ENCODE data around the gene DAB1.

Gene DAB1

GRCh38 chr1:57163789-57164188, 260.1 kb downstream of the DAB1 start:
- DNase-seq (ENCODE audit: low read depth in 2 of 2): no peak

DNA sequence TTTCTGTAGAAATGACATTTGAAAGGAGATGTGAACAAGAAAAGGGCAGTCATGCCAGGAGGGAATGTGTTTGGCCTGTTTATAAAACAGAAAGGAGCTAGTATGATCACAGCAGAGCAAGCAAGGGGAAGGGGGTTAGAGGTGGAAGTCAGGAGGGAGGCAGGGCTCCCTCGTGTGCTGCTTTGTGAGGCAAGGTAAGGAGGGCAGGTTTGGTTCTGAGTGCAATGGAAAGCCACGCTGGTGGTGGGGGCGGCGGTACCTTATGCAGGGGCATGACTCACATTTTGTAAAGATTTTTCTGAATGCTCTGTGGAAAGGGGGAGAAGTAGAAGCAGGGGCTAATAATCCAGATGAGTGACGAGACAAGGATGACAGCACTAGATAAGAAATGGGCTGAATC, 260.5 kb downstream of the DAB1 start:
- DNase-seq (ENCODE audit: low read depth in 2 of 2): no peak

GRCh38 chr1:57162607-57163261, 261.1 kb downstream of the DAB1 start:
- no peak for DNase-seq (ENCODE audit: low read depth in 2 of 2)

- no peak for DNase-seq (ENCODE audit: low read depth in 2 of 2)
These were observed 263.3 kb downstream of the DAB1 start for GRCh38 chr1:57160594-57160993.

DNA sequence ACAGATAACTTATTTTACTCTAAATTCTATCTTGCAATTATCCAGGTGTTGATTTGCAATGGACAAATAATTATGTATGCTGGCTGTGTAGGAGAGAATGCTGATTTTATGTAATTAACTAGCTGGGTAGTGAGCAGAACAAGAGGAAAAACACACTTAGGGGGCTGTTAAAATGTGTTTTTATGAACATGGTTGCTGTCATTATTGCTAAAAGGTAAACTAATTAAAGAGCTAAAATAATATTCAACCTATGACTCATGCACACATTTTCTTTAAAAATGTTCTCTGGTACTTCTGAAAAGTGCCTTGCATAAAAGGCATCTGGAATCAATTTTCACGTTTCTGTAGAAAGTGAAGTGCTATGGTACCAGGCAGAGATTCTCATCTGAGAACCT, 265.3 kb downstream of the DAB1 start:
- no peak for DNase-seq (ENCODE audit: low read depth in 2 of 2)

DNA sequence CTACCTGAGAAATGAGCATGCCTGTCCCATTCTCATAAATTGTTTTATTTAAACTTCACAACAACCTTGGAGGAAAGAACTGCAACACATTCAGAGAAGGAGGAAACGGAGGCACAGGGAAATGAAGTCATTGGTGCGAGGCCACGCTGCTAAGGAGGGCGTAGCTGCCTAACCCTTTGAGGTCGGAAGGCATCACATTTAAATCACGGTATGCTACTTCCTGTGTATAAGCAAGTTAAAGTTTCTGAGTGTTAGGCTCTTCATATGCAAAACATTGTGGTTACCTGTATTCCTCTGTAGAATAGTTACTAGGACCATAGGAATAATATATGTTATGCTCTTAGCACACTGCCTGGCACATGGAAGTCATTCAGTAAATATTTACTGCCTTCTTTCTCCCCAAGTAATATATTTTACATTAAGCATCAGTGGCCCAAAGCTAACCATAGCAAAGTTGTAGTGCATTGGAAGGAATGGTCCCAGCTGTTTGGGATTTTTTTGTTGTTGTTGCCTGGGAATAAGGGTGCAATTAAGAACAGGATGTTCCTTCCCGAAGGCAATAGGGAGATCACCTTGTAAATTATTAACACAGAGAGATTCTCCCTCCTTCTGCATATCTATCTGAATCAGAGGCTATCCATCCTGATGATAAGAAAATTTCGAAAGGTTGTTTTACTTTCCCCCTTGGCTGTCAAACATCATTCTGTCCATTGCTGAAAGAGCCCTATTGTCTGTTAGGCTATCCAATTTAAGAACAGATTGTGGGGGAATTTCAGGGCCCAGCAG, 265.8 kb downstream of the DAB1 start:
- DNase-seq (ENCODE audit: low read depth in 2 of 2): no peak

- DNase-seq (ENCODE audit: low read depth in 2 of 2): no peak
These were observed 267.0 kb downstream of the DAB1 start for GRCh38 chr1:57156907-57157306.

DNA sequence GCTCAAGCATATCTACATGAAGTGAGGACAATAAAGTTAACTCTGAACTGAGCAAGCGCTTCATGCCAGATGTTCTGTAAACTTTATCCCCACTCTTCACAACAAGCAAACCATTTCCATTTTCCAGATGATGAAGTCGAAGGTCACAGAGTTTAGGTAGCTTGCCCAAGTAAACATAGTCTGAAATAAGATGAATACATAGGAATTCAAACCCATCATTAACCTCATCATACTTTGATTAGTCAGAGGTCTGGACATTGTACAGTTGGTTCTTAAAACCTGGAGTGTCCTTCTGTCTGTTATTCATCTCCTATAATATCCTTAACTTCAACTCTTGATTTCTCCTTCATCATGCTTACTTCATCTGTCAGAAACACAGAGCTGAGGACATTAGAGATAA, 277.8 kb downstream of the DAB1 start:
- DNase-seq (ENCODE audit: low read depth in 2 of 2): no peak

DNA sequence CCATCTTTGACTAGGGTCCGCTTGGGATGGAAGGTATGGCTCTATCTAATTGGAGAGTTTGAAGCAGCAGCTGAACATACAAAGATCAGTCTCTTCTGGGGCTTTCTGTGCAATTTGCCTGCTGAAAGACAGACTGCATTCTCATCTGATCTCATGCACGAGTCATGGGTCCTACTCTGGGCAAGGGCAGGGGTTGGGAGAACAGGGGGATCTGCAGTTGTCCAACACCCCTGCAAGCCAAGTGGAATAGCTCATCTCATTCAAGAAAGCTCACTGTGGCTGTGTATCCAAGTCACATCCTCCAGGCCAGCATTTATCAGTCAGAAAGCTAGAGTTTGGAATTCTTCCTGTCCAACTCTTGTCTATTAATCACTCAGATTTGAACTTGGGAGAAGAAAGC, 280.9 kb downstream of the DAB1 start:
- DNase-seq (ENCODE audit: low read depth in 2 of 2): no peak

GRCh38 chr1:57142169-57142568, 281.7 kb downstream of the DAB1 start:
- DNase-seq (ENCODE audit: low read depth in 2 of 2): no peak

DNA sequence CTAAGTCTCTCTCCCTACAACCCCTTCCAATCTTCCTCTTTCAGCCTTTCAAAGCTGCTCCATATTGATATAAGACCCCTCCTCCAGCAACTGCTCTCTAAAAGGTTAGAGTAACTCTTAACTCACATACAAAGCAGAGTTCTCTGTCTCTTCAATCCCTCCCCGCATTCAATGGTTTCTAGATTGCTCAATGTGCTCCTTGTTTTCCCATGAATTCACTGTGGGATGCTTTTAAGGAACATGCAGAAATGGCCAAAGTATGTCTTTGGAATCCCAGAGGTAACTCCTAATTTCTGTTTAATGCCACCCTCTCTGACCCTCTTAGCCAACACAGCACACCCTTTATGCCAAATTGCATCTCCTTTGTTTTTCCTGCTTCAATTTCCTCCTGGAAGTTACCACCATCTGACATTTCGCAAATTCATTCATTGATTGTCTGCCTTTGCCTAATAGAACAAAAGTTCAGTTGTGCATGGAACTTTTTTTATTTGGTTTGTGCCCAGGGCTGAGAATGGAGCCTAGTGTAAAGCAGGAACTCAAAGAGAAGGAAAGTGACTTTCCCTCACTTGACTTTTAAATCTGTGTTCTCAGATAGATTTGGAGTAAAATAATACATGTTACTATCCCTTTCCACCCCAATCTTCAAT, 285.3 kb downstream of the DAB1 start:
- DNase-seq (ENCODE audit: low read depth in 2 of 2): no peak

DNA sequence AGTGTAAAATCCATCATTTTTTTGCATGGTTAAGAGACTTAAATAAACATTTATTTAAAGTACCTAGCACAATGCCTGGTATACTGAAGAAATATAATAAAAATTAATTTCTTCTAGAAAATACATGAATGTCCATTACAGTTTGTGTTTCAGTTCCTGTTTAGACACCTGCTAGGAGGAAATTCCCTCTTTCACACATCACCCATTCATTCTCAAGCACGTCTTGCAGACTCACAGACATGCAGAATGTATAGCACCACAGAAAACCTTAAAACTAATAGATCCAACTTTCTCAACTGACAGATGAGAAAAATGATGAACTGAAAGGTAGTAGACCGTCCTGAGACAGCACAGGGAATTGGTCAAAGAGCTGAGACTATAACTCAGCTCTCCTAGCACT, 285.9 kb downstream of the DAB1 start:
- no peak for DNase-seq (ENCODE audit: low read depth in 2 of 2)

GRCh38 chr1:57134803-57135202, 289.1 kb downstream of the DAB1 start:
- no peak for DNase-seq (ENCODE audit: low read depth in 2 of 2)

- DNase-seq (ENCODE audit: low read depth in 2 of 2): no peak
These were observed 290.2 kb downstream of the DAB1 start for GRCh38 chr1:57133686-57134085.

DNA sequence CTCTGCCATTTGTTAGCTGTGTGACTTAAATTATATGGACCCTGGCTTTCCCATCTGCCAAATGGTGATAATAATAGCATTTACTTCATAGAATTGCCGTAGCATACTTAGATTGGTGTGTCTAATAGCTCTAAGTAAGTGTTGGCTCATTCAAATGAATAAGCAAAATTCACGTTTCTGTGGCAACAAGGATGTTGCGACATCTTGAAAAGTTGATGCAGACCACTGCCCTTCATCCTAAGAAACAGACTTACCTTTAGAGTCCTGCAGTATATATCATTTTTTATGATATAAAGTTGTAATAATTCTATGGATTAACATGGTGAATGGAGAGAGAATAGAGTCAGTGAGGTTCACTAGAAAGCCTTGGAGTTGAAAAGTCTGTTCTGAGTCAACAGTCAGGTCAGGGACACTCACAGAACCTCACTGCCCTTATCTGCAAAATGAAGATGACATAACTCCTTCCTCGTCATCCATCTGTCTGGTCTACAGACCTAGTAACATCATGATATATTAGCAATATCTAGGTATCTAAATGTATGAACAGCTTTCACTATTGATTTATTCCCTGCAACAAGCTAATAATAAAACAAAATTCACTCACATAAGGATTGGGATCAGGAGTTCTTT, 290.8 kb downstream of the DAB1 start:
- DNase-seq (ENCODE audit: low read depth in 2 of 2): no peak

DNA sequence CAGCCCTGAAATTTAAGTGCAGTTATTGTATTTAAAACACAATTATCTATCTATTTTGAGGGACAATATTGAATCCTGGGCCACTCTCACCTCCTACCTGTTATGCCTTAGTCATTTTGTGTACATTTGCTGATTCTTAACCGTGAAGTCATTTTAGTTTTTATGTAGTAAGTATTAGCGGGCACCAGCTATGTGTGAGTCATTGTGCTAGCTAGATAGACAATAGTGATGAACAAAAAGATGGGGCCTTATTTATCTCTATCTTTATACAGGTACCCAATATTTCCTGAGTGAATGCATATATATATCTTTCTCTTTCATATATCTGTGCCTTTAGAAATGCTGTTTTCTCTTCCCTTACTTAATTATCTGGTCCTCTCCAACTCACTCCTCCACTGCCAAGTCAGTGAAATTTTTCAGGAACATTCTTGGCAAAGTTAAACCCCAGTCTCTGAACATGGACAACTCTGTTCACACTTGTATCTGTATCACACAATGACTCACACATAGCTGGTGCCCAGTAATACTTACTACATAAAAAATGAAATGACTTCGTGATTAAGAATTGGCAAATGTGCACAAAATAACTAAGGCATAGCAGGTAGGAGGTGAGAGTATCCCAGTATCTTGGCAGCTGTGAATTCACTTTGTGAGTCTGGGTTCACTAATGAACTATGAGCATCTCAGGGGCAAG, 292.0 kb downstream of the DAB1 start:
- no peak for DNase-seq (ENCODE audit: low read depth in 2 of 2)

DNA sequence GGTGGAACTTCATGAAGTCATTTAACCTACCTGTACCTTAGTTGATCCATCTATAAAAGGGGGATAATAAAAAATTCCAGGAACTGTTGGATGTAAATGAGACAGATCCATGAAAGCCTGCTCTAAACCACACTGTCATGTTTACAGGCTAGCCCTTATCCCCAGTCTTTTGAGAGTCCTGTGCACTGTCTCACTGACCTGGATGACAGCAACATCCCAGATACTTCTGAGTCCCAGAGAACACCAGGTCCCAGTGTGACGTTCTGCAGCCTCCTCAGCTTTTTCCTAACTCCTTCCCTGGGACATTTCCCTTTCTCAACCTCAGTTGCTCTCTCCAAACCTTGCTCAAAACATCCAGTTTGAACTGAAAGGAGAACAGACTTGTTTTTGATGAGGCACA, 292.6 kb downstream of the DAB1 start:
- DNase-seq (ENCODE audit: low read depth in 2 of 2): no peak

- no peak for DNase-seq (ENCODE audit: low read depth in 2 of 2)
These were observed 294.0 kb downstream of the DAB1 start for GRCh38 chr1:57129865-57130264.

- DNase-seq (ENCODE audit: low read depth in 2 of 2): no peak
These were observed 295.9 kb downstream of the DAB1 start for GRCh38 chr1:57127976-57128375.

GRCh38 chr1:57124768-57125446, 299.0 kb downstream of the DAB1 start:
- no peak for DNase-seq (ENCODE audit: low read depth in 2 of 2)

DNA sequence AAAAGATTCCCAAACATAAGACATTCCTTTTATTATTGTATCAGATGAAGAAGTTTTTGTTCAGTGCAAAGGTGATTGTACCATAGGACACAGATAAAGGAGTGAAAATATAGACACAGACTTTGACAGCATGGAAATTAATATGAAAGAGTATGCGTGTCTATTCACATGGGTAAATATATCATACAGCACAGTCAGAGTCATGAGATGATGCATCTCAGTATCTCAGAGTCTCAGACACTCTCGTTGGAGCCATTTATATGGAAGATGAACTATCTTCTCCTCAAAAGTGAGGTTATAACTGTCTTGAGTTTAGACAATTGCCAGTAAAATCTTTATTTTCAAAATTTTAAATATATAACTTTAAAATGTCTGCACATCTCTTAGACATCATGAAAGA, 299.7 kb downstream of the DAB1 start:
- no peak for DNase-seq (ENCODE audit: low read depth in 2 of 2)

All from stimulated activated CD8-positive, alpha-beta memory T cell treated with anti-CD3 and anti-CD28 coated beads, Interleukin-15, amount 100 ng/mL, for 4 hours (primary cell).